Measurements from ENCODE around the gene PLCL2.

- TF ChIP-seq CTCF (IDR thresholded peaks at IDR 0.05; ENCODE audit: low read length) (peak; percentile 69), EZH2 (IDR thresholded peaks at IDR 0.05; ENCODE audit: borderline replicate concordance, low read length) (no peak)
Measured at GRCh38 chr3:16884084-16884747, 539 bp upstream of the PLCL2 start.

Data from OCI-LY1 (cell line).